Measurements from ENCODE around the gene BRSK1. TPM values are rescaled to one million over a fixed set of nuclear protein-coding genes. Genes with fewer than 3 reads are reported as not detected.

The BRSK1 gene
- total and polyA plus RNA-seq, 2 of the 13 experiments (the other 11 are each of a cell fraction or from before 2014, with no cell fraction given) = 0.18 to 1.2 TPM

- TF ChIP-seq PRDM10 (CRISPR knock-in tag; IDR thresholded peaks at IDR 0.05; ENCODE audit: low read depth) = 0 out of 2 replicates have a peak, but pooled peaks have one; percentile 47
- peak; percentile 88 for TF ChIP-seq CEBPB (IDR thresholded peaks at IDR 0.05; ENCODE audit: borderline replicate concordance, low read depth, low read length)
- peak; percentile 55; the same call in 1 of the 2 replicates for TF ChIP-seq MXD4 (CRISPR knock-in tag; IDR thresholded peaks at IDR 0.05)
- no peak for TF ChIP-seq USF2 (IDR thresholded peaks at IDR 0.05; ENCODE audit: low read depth, low read length)
- peak; percentile 19; the same call in 1 of the 2 replicates for TF ChIP-seq USF2 (CRISPR knock-in tag; IDR thresholded peaks at IDR 0.05; ENCODE audit: borderline replicate concordance)
- TF ChIP-seq MAFF (IDR thresholded peaks at IDR 0.05; ENCODE audit: low read depth, low read length) = no peak
- no peak for TF ChIP-seq ELF4 (CRISPR knock-in tag; IDR thresholded peaks at IDR 0.05; ENCODE audit: borderline replicate concordance)
- no peak for TF ChIP-seq ARID2 (CRISPR knock-in tag; IDR thresholded peaks at IDR 0.05; ENCODE audit: borderline replicate concordance)
- no peak for TF ChIP-seq KDM5B (CRISPR knock-in tag; IDR thresholded peaks at IDR 0.05; ENCODE audit: borderline replicate concordance)
- TF ChIP-seq ZSCAN9 (CRISPR knock-in tag; IDR thresholded peaks at IDR 0.05; ENCODE audit: borderline replicate concordance) = peak; percentile 85
- 0 out of 2 replicates have a peak, but pooled peaks have one; percentile 58 for TF ChIP-seq ZHX2 (IDR thresholded peaks at IDR 0.05; ENCODE audit: low read depth)
- TF ChIP-seq ZHX2 (CRISPR knock-in tag; IDR thresholded peaks at IDR 0.05; ENCODE audit: borderline replicate concordance) = no peak
- no peak for TF ChIP-seq TCF12 (IDR thresholded peaks at IDR 0.05)
- TF ChIP-seq TCF12 (CRISPR knock-in tag; IDR thresholded peaks at IDR 0.05) = no peak
- no peak for TF ChIP-seq CSRNP2 (CRISPR knock-in tag; conservative IDR thresholded peaks at IDR 0.05; ENCODE audit: low read depth)
- TF ChIP-seq ZNF629 (CRISPR knock-in tag; conservative IDR thresholded peaks at IDR 0.05) = peak; percentile 98
- peak; percentile 54; the same call in 1 of the 2 replicates for TF ChIP-seq GZF1 (CRISPR knock-in tag; IDR thresholded peaks at IDR 0.05)
Measured at GRCh38 chr19:55333870-55334269, 50.1 kb downstream of the BRSK1 start (continued).
